GM12801 (cell line): ENCODE measurements around the gene UGT3A1.

Source experiments
- TF ChIP-seq, protein P1 (sequence below): IDR thresholded peaks from one replicate; pipeline ENCODE4 v1.5.1; 2011; ENCODE audit warnings: control low read depth; ENCODE audit not compliant: insufficient read length; ENCODE audit errors: extremely low read depth

Gene UGT3A1

GRCh38 chr5:35922468-35922867 is 68.7 kb downstream of the UGT3A1 start:
- TF ChIP-seq, protein P1, sequence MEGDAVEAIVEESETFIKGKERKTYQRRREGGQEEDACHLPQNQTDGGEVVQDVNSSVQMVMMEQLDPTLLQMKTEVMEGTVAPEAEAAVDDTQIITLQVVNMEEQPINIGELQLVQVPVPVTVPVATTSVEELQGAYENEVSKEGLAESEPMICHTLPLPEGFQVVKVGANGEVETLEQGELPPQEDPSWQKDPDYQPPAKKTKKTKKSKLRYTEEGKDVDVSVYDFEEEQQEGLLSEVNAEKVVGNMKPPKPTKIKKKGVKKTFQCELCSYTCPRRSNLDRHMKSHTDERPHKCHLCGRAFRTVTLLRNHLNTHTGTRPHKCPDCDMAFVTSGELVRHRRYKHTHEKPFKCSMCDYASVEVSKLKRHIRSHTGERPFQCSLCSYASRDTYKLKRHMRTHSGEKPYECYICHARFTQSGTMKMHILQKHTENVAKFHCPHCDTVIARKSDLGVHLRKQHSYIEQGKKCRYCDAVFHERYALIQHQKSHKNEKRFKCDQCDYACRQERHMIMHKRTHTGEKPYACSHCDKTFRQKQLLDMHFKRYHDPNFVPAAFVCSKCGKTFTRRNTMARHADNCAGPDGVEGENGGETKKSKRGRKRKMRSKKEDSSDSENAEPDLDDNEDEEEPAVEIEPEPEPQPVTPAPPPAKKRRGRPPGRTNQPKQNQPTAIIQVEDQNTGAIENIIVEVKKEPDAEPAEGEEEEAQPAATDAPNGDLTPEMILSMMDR: no peak

GRCh38 chr5:35921930-35922329 is 69.3 kb downstream of the UGT3A1 start:
- TF ChIP-seq, protein P1: no peak

GRCh38 chr5:35920890-35921289 is 70.3 kb downstream of the UGT3A1 start:
- TF ChIP-seq, protein P1: no peak

- TF ChIP-seq, protein P1: no peak
These were observed 72.0 kb downstream of the UGT3A1 start for GRCh38 chr5:35919191-35919590.

DNA sequence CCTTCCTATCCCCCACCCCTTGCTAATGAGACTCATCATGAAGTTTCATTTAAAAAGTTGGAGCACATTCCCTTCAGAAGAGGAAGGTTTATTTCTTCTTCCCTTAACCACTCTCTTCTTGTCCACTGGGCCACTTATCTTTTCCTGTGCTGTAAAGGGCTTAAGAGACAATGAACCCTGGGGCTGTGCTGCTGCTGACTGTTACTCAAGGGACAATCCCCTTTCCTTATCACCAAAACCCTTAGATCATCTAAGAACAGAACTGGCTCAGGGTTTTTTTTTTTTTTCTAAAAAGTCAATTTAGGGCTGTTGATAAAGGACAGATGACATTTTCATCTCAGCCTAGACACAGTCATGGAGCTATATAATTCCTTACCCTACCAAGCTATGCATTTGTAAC is 82.4 kb downstream of the UGT3A1 start:
- TF ChIP-seq, protein P1: no peak

GRCh38 chr5:35908228-35908627 is 83.0 kb downstream of the UGT3A1 start:
- TF ChIP-seq, protein P1: no peak

- TF ChIP-seq, protein P1: no peak
These were observed 86.6 kb downstream of the UGT3A1 start for GRCh38 chr5:35904443-35905132.
